H9 (cell line): ENCODE data around the gene IQGAP3. TPM values are rescaled to one million over a fixed set of nuclear protein-coding genes. Genes with fewer than 3 reads are reported as not detected.

Experiments used
- DNase-seq: peaks from one replicate; pipeline ENCODE4 v3.0.0-alpha.2; 2017
- H2AFZ ChIP-seq: one replicate; pipeline ENCODE4 v1.6.1; 2013; ENCODE audit warnings: mild to moderate bottlenecking, low read length, control low read depth, moderate library complexity
- H2AK5ac ChIP-seq: 2 replicates; pipeline ENCODE4 v1.6.1; 2013; ENCODE audit warnings: low read length, control low read depth, mixed read lengths; ENCODE audit not compliant: insufficient read length
- H2BK120ac ChIP-seq: one replicate; pipeline ENCODE4 v1.6.1; 2013; ENCODE audit warnings: low read depth, mild to moderate bottlenecking, low read length, control low read depth, inconsistent platforms; ENCODE audit not compliant: poor library complexity, severe bottlenecking
- H2BK12ac ChIP-seq: 2 replicates; pipeline ENCODE4 v1.6.1; 2013; ENCODE audit warnings: low read length, control low read depth, mixed read lengths, low read depth; ENCODE audit not compliant: insufficient read length
- H2BK15ac ChIP-seq: 2 replicates; pipeline ENCODE4 v1.6.1; 2013; ENCODE audit warnings: low read depth, low read length, control low read depth
- H2BK20ac ChIP-seq: one replicate; pipeline ENCODE4 v1.6.1; 2013; ENCODE audit warnings: low read depth, mild to moderate bottlenecking, low read length, control low read depth, inconsistent platforms; ENCODE audit not compliant: poor library complexity, severe bottlenecking
- H2BK5ac ChIP-seq: 2 replicates; pipeline ENCODE4 v1.6.1; 2013; ENCODE audit warnings: low read length, control low read depth, mixed read lengths; ENCODE audit not compliant: insufficient read length
- H3K14ac ChIP-seq: 2 replicates; pipeline ENCODE4 v1.6.1; 2013; ENCODE audit warnings: low read length, control low read depth; ENCODE audit not compliant: insufficient read depth
- H3K18ac ChIP-seq: 2 replicates; pipeline ENCODE4 v1.6.1; 2013; ENCODE audit warnings: low read depth, mild to moderate bottlenecking, mixed read lengths, low read length, control low read depth; ENCODE audit not compliant: insufficient read length
- H3K23ac ChIP-seq: 2 replicates; pipeline ENCODE4 v1.6.1; 2013; ENCODE audit warnings: low read length, control low read depth, mixed read lengths, low read depth; ENCODE audit not compliant: insufficient read length
- H3K23me2 ChIP-seq: 2 replicates; pipeline ENCODE4 v1.6.1; 2013; ENCODE audit warnings: low read depth, mild to moderate bottlenecking, mixed read lengths, low read length, control low read depth; ENCODE audit not compliant: insufficient read length, poor library complexity, severe bottlenecking
- H3K27ac ChIP-seq: 2 replicates; pipeline ENCODE4 v1.5.1; 2013; ENCODE audit warnings: low read length, control low read depth, mixed read lengths, low read depth; ENCODE audit not compliant: insufficient read length
- H3K27me3 ChIP-seq: 2 replicates; pipeline ENCODE4 v1.6.1; 2013; ENCODE audit warnings: low read length, control low read depth, inconsistent platforms; ENCODE audit not compliant: insufficient read depth
- H3K4ac ChIP-seq: 2 replicates; pipeline ENCODE4 v1.6.1; 2013; ENCODE audit warnings: low read depth, mild to moderate bottlenecking, control low read depth, inconsistent platforms, low read length, moderate library complexity
- H3K4me1 ChIP-seq: 2 replicates; pipeline ENCODE4 v1.6.1; 2013; ENCODE audit warnings: low read length, control low read depth, inconsistent platforms; ENCODE audit not compliant: insufficient read depth
- H3K4me2 ChIP-seq: 2 replicates; pipeline ENCODE4 v1.6.1; 2013; ENCODE audit warnings: low read length, control low read depth, mixed read lengths; ENCODE audit not compliant: insufficient read length, insufficient read depth
- H3K56ac ChIP-seq: 2 replicates; pipeline ENCODE4 v1.6.1; 2013; ENCODE audit warnings: low read depth, mild to moderate bottlenecking, mixed read lengths, low read length, control low read depth; ENCODE audit not compliant: insufficient read length
- H3K79me1 ChIP-seq: 2 replicates; pipeline ENCODE4 v1.6.1; 2013; ENCODE audit warnings: low read depth, mild to moderate bottlenecking, moderate library complexity, low read length, control low read depth, inconsistent platforms; ENCODE audit not compliant: insufficient read depth, poor library complexity, severe bottlenecking
- H3K79me2 ChIP-seq: 2 replicates; pipeline ENCODE4 v1.6.1; 2013; ENCODE audit warnings: low read length, control low read depth, inconsistent platforms; ENCODE audit not compliant: insufficient read depth
- H3K9ac ChIP-seq: 2 replicates; pipeline ENCODE4 v1.6.1; 2013; ENCODE audit warnings: low read length, control low read depth, mixed read lengths; ENCODE audit not compliant: insufficient read length; ENCODE audit errors: extremely low read depth
- H3K9me3 ChIP-seq: one replicate; pipeline ENCODE4 v1.6.1; 2013; ENCODE audit warnings: low read depth, low read length, inconsistent platforms; ENCODE audit not compliant: control insufficient read depth
- H3T11ph ChIP-seq: one replicate; pipeline ENCODE4 v1.6.1; 2013; ENCODE audit warnings: mild to moderate bottlenecking, low read length, control low read depth, inconsistent platforms
- H4K20me1 ChIP-seq: one replicate; pipeline ENCODE4 v1.6.1; 2013; ENCODE audit not compliant: control insufficient read depth, insufficient read length, insufficient read depth
- H4K5ac ChIP-seq: 2 replicates; pipeline ENCODE4 v1.6.1; 2013; ENCODE audit warnings: low read depth, mild to moderate bottlenecking, mixed read lengths, low read length, control low read depth; ENCODE audit not compliant: insufficient read length
- H4K8ac ChIP-seq: replicated peaks from 2 replicates; pipeline ENCODE4 v1.6.1; 2013; ENCODE audit warnings: low read length, control low read depth, mixed read lengths, low read depth; ENCODE audit not compliant: insufficient read length
- H4K91ac ChIP-seq: 2 replicates; pipeline ENCODE4 v1.6.1; 2013; ENCODE audit warnings: low read depth, mild to moderate bottlenecking, moderate library complexity, mixed read lengths, low read length, control low read depth; ENCODE audit not compliant: insufficient read length
- H3K27ac Mint-ChIP-seq, 3 experiments: 2 replicates in 2 of 3; 3 replicates in 1 of 3; pipeline ENCODE4 v1.8.0; 2020 to 2021; ENCODE audit warnings: mixed read lengths in 3 of 3, mild to moderate bottlenecking in 1 of 3, moderate library complexity in 1 of 3
- H3K27me3 Mint-ChIP-seq: 2 replicates; pipeline ENCODE4 v1.8.0; 2021; ENCODE audit warnings: low read depth, mild to moderate bottlenecking, moderate library complexity, mixed read lengths
- H3K36me3 Mint-ChIP-seq, 3 experiments: 2 replicates in 2 of 3; 3 replicates in 1 of 3; pipeline ENCODE4 v1.8.0; 2020 to 2021; ENCODE audit warnings: low read depth in 3 of 3, mixed read lengths in 3 of 3; ENCODE audit not compliant: insufficient read depth in 1 of 3
- H3K4me1 Mint-ChIP-seq, 2 experiments: 2 replicates each; pipeline ENCODE4 v1.8.0; 2020; ENCODE audit warnings: mixed read lengths in 2 of 2
- H3K4me3 Mint-ChIP-seq, 2 experiments: 2 replicates in 1 of 2; 3 replicates in 1 of 2; pipeline ENCODE4 v1.8.0; 2020 to 2021; ENCODE audit warnings: mild to moderate bottlenecking in 2 of 2, mixed read lengths in 2 of 2, moderate library complexity in 1 of 2
- H3K9me3 Mint-ChIP-seq, 2 experiments: 2 replicates in 1 of 2; 3 replicates in 1 of 2; pipeline ENCODE4 v1.8.0; 2020; ENCODE audit warnings: mild to moderate bottlenecking in 2 of 2, mixed read lengths in 2 of 2, moderate library complexity in 1 of 2
- CTCF ChIP-seq: fragments of 200-600 bp; sonication (generic); conservative IDR thresholded peaks from 3 replicates; pipeline ENCODE4 v1.8.0; 2021; ENCODE audit warnings: antibody characterized with exemption, mild to moderate bottlenecking
- WGBS: extraction: QIAGEN DNeasy Blood & Tissue Kit; methylation state at CpG from one replicate; pipeline ENCODE4 v1.1.7; 2013; ENCODE audit warnings: missing lambda C conversion rate, low lambda C conversion rate, mixed read lengths; ENCODE audit not compliant: insufficient read length; ENCODE audit errors: extremely low coverage; 5-methylcytosine and 5-hydroxymethylcytosine counted together
- total RNA-seq: library from RNA; stranded (reverse); gene quantifications from 2 replicates; pipeline ENCODE4 v1.2.1, GENCODE V29; 2021

The IQGAP3 gene
- total RNA-seq, 1 experiment from 2014 or later: 24.5 TPM

- H2BK15ac ChIP-seq: no peak overlapping the region
- Mint-ChIP-seq H3K4me3 (peak overlapping the region; percentile 86 to 95), H3K27me3 (no peaks in the 10 kb centered on the region), H3K27ac (peak overlapping the region in 2 of 3 experiments; percentile 61 to 73; a peak in 3 of 7 replicates), H3K9me3 (no peaks in the 10 kb centered on the region), H3K36me3 (peaks cover 0 to 5% (median 2%) of the 10 kb centered on the region in 3 experiments; a peak in 2 of 7 replicates), H3K4me1 (peaks cover 61 to 73% of the 10 kb centered on the region in 2 experiments)
- H4K8ac ChIP-seq: no peak overlapping the region
- peak overlapping the region; percentile 60 for H3K4me2 ChIP-seq
- no peak overlapping the region for H3K18ac ChIP-seq
- no peak overlapping the region for H2BK12ac ChIP-seq
- no peak for TF ChIP-seq CTCF
- H4K5ac ChIP-seq: no peak overlapping the region
- H3K27ac ChIP-seq: no peak overlapping the region
- H3K27me3 ChIP-seq: no peaks in the 10 kb centered on the region
- no peaks in the 10 kb centered on the region for H3K79me1 ChIP-seq
- no peaks in the 10 kb centered on the region for H3K9me3 ChIP-seq
- H2BK120ac ChIP-seq: no peak overlapping the region
- no peak overlapping the region for H3K4ac ChIP-seq
- no peak overlapping the region for H4K91ac ChIP-seq
- no peak overlapping the region for H3T11ph ChIP-seq
- peaks cover 15% of the 10 kb centered on the region for H3K23me2 ChIP-seq
- DNase-seq: no peak
- H3K14ac ChIP-seq: no peak overlapping the region; the same call in 1 of the 2 replicates
- H4K20me1 ChIP-seq: no peaks in the 10 kb centered on the region
- WGBS: no CpG with 5 or more reads among the region's 5 CpGs
- H3K56ac ChIP-seq: no peak overlapping the region
- H2AK5ac ChIP-seq: no peak overlapping the region
- H3K4me1 ChIP-seq: peaks cover 6% of the 10 kb centered on the region; the same call in 1 of the 2 replicates
- no peak overlapping the region for H3K23ac ChIP-seq
- H2BK20ac ChIP-seq: no peak overlapping the region
- H3K79me2 ChIP-seq: peaks cover 13% of the 10 kb centered on the region; the same call in 1 of the 2 replicates
- H2BK5ac ChIP-seq: no peak overlapping the region
- H2AFZ ChIP-seq: no peak overlapping the region
- H3K9ac ChIP-seq: no peak overlapping the region
Observed at GRCh38 chr1:156497743-156498431, 74.5 kb downstream of the IQGAP3 start.
